HepG2 (cell line): Measurements from ENCODE around the gene DAB1. TPM values are rescaled to one million over a fixed set of nuclear protein-coding genes. Genes with fewer than 3 reads are reported as not detected.

ENCODE experiments used
- FOXA3 ChIP-seq: IDR thresholded peaks from 2 replicates; pipeline ENCODE4 v1.6.1; 2016; ENCODE audit warnings: missing genetic modification reagents, missing compliant biosample characterization
- FOXP4 ChIP-seq: sonication (generic); formaldehyde crosslinking; IDR thresholded peaks from 2 replicates; pipeline ENCODE4 v1.4.0; 2020; ENCODE audit warnings: missing genetic modification reagents
- GATA4 ChIP-seq: sonication (generic); IDR thresholded peaks from 2 replicates; pipeline ENCODE4 v1.6.1; 2016; ENCODE audit warnings: antibody characterized with exemption, low read depth, borderline replicate concordance
- HMGA1 ChIP-seq: sonication (generic); formaldehyde crosslinking; conservative IDR thresholded peaks from 2 replicates; pipeline ENCODE4 v1.4.0; 2020; ENCODE audit warnings: missing genetic modification reagents
- HNF4A ChIP-seq: sonication (generic); formaldehyde crosslinking; IDR thresholded peaks from 2 replicates; pipeline ENCODE4 v1.4.0; 2020; ENCODE audit warnings: missing genetic modification reagents
- ISL2 ChIP-seq: sonication (generic); formaldehyde crosslinking; IDR thresholded peaks from 2 replicates; pipeline ENCODE4 v1.5.0; 2020; ENCODE audit warnings: missing genetic modification reagents
- KDM4B ChIP-seq: sonication (generic); formaldehyde crosslinking; IDR thresholded peaks from 2 replicates; pipeline ENCODE4 v1.4.0; 2020; ENCODE audit warnings: missing genetic modification reagents
- KLF15 ChIP-seq: sonication (generic); formaldehyde crosslinking; IDR thresholded peaks from 2 replicates; pipeline ENCODE4 v1.8.1; 2023; ENCODE audit warnings: borderline replicate concordance, mild to moderate bottlenecking, inconsistent platforms, missing genetic modification reagents, mixed read lengths
- LBX2 ChIP-seq: sonication (generic); formaldehyde crosslinking; IDR thresholded peaks from 2 replicates; pipeline ENCODE4 v1.5.0; 2020; ENCODE audit warnings: missing genetic modification reagents, mild to moderate bottlenecking, borderline replicate concordance
- MAFK ChIP-seq, 2 experiments: IDR thresholded peaks in 1 of 2; conservative IDR thresholded peaks in 1 of 2; 2 replicates each; pipeline ENCODE4 v1.6.1; 2011; ENCODE audit warnings: improper control_type of control experiment in 2 of 2, low read length in 2 of 2
- MXD3 ChIP-seq: IDR thresholded peaks from 2 replicates; pipeline ENCODE4 v1.6.1; 2016; ENCODE audit warnings: mild to moderate bottlenecking, missing biosample characterization, missing genetic modification reagents
- PHF5A ChIP-seq: IDR thresholded peaks from one replicate; pipeline ENCODE4 v1.6.1; 2018; ENCODE audit warnings: low read depth, missing genetic modification reagents; ENCODE audit not compliant: unreplicated experiment
- RAD51 ChIP-seq: fragments of 450-650 bp; IDR thresholded peaks from 2 replicates; pipeline ENCODE4 v1.6.1; 2016; ENCODE audit warnings: borderline replicate concordance
- RCOR2 ChIP-seq: IDR thresholded peaks from 2 replicates; pipeline ENCODE4 v1.6.1; 2016; ENCODE audit warnings: missing biosample characterization, missing genetic modification reagents
- SNAI1 ChIP-seq: sonication (generic); formaldehyde crosslinking; IDR thresholded peaks from 2 replicates; pipeline ENCODE4 v1.5.0; 2020; ENCODE audit warnings: mild to moderate bottlenecking, missing genetic modification reagents, borderline replicate concordance
- SOX6 ChIP-seq, 2 experiments: fragments of 450-650 bp in 1 of 2; sonication (generic) in 1 of 2; formaldehyde crosslinking in 1 of 2; IDR thresholded peaks; 2 replicates each; pipeline versions ENCODE4 v1.4.0 to v1.6.1; 2017 to 2020; ENCODE audit warnings: antibody characterized with exemption in 1 of 2, mild to moderate bottlenecking in 1 of 2, missing genetic modification reagents in 1 of 2
- TBX2 ChIP-seq: sonication (generic); formaldehyde crosslinking; IDR thresholded peaks from 2 replicates; pipeline ENCODE4 v1.5.0; 2020; ENCODE audit warnings: missing genetic modification reagents, mild to moderate bottlenecking, borderline replicate concordance
- ZC3H13 ChIP-seq: sonication (generic); formaldehyde crosslinking; IDR thresholded peaks from 2 replicates; pipeline ENCODE4 v1.8.1; 2023; ENCODE audit warnings: mild to moderate bottlenecking, missing genetic modification reagents, moderate library complexity
- ZFP37 ChIP-seq: sonication (generic); formaldehyde crosslinking; IDR thresholded peaks from 2 replicates; pipeline ENCODE4 v1.4.0; 2020; ENCODE audit warnings: missing genetic modification reagents, borderline replicate concordance
- ZFY ChIP-seq: sonication (generic); formaldehyde crosslinking; IDR thresholded peaks from 2 replicates; pipeline ENCODE4 v1.4.0; 2020; ENCODE audit warnings: missing genetic modification reagents
- ZMYM4 ChIP-seq: sonication (generic); formaldehyde crosslinking; IDR thresholded peaks from 2 replicates; pipeline ENCODE4 v1.8.1; 2023; ENCODE audit warnings: mild to moderate bottlenecking, missing genetic modification reagents
- ZNF598 ChIP-seq: sonication (generic); formaldehyde crosslinking; IDR thresholded peaks from 2 replicates; pipeline ENCODE4 v1.5.1; 2020; ENCODE audit warnings: mild to moderate bottlenecking, missing genetic modification reagents, borderline replicate concordance
- ZNF609 ChIP-seq: sonication (generic); formaldehyde crosslinking; IDR thresholded peaks from 2 replicates; pipeline ENCODE4 v1.4.0; 2020; ENCODE audit warnings: mild to moderate bottlenecking, missing genetic modification reagents, borderline replicate concordance
- ZNF670 ChIP-seq: sonication (generic); formaldehyde crosslinking; IDR thresholded peaks from 2 replicates; pipeline ENCODE4 v1.8.0; 2022; ENCODE audit warnings: mild to moderate bottlenecking, missing genetic modification reagents, borderline replicate concordance
- ZNF878 ChIP-seq: sonication (generic); formaldehyde crosslinking; IDR thresholded peaks from 2 replicates; pipeline ENCODE4 v1.8.1; 2023; ENCODE audit warnings: mild to moderate bottlenecking, missing genetic modification reagents, moderate library complexity
- polyA plus RNA-seq, 8 experiments: library from polyadenylated mRNA; depleted of rRNA in 3 of 8; stranded (reverse) in 7 of 8; unstranded in 1 of 8; fragments of >200 nt; fragmentation: Illumina TruSeq in 4 of 8; extraction: Trizol in 4 of 8; gene quantifications; 2 replicates each; pipeline versions ENCODE4 v1.2.1 to v1.2.3, GENCODE V29; 2011 to 2016; ENCODE audit warnings: low read depth in 4 of 8, missing spikeins in 1 of 8, mixed read lengths in 1 of 8; ENCODE audit not compliant: insufficient read depth in 1 of 8
- total RNA-seq, 5 experiments: library from RNA; depleted of rRNA; stranded (reverse); fragments of >200 nt; fragmentation: Illumina TruSeq; extraction: Trizol; gene quantifications; 2 replicates each; pipeline ENCODE4 v1.2.3, GENCODE V29; 2016; ENCODE audit warnings: low read depth in 1 of 5

The DAB1 gene
- total and polyA plus RNA-seq, 2 of the 13 experiments (the other 11 are each of a cell fraction or from before 2014, with no cell fraction given), result 0.04 to 0.13 TPM

- TF ChIP-seq KLF15 (CRISPR knock-in tag) (no peak), ZNF598 (no peak), TBX2 (no peak), SNAI1 (no peak), ZNF609 (CRISPR knock-in tag) (peak; percentile 25; the same call in 1 of the 2 replicates), GATA4 (no peak), PHF5A (no peak), FOXA3 (CRISPR knock-in tag) (0 out of 2 replicates have a peak, but pooled peaks have one; percentile 35), RAD51 (no peak), LBX2 (no peak), FOXP4 (peak; percentile 47; the same call in 1 of the 2 replicates), ISL2 (CRISPR knock-in tag) (0 out of 2 replicates have a peak, but pooled peaks have one; percentile 35), HMGA1 (CRISPR knock-in tag) (no peak), ZFY (CRISPR knock-in tag) (no peak), KDM4B (CRISPR knock-in tag) (no peak), ZNF670 (no peak), RCOR2 (CRISPR knock-in tag) (no peak), ZFP37 (CRISPR knock-in tag) (no peak), MXD3 (CRISPR knock-in tag) (no peak), ZMYM4 (CRISPR knock-in tag) (peak; percentile 48; the same call in 1 of the 2 replicates), MAFK (conservative IDR thresholded peaks at IDR 0.05 in 1 of 2, IDR thresholded peaks at IDR 0.05 in 1 of 2; ENCODE audit: low read length in 2 of 2) (no peak), HNF4A (CRISPR knock-in tag) (peak; percentile 76), SOX6 (IDR thresholded peaks at IDR 0.05) (no peak), SOX6 (CRISPR knock-in tag; IDR thresholded peaks at IDR 0.05) (peak; percentile 72), ZC3H13 (no peak), ZNF878 (CRISPR knock-in tag) (no peak)
Measured at GRCh38 chr1:57060451-57060850, 363.4 kb downstream of the DAB1 start (continued).
